ENCODE measurements around the gene PIEZO1. TPM values are rescaled to one million over a fixed set of nuclear protein-coding genes. Genes with fewer than 3 reads are reported as not detected.
A peak's percentile ranks its signal among the peaks of the same experiment; 100 is the strongest.

Gene PIEZO1, protein sequence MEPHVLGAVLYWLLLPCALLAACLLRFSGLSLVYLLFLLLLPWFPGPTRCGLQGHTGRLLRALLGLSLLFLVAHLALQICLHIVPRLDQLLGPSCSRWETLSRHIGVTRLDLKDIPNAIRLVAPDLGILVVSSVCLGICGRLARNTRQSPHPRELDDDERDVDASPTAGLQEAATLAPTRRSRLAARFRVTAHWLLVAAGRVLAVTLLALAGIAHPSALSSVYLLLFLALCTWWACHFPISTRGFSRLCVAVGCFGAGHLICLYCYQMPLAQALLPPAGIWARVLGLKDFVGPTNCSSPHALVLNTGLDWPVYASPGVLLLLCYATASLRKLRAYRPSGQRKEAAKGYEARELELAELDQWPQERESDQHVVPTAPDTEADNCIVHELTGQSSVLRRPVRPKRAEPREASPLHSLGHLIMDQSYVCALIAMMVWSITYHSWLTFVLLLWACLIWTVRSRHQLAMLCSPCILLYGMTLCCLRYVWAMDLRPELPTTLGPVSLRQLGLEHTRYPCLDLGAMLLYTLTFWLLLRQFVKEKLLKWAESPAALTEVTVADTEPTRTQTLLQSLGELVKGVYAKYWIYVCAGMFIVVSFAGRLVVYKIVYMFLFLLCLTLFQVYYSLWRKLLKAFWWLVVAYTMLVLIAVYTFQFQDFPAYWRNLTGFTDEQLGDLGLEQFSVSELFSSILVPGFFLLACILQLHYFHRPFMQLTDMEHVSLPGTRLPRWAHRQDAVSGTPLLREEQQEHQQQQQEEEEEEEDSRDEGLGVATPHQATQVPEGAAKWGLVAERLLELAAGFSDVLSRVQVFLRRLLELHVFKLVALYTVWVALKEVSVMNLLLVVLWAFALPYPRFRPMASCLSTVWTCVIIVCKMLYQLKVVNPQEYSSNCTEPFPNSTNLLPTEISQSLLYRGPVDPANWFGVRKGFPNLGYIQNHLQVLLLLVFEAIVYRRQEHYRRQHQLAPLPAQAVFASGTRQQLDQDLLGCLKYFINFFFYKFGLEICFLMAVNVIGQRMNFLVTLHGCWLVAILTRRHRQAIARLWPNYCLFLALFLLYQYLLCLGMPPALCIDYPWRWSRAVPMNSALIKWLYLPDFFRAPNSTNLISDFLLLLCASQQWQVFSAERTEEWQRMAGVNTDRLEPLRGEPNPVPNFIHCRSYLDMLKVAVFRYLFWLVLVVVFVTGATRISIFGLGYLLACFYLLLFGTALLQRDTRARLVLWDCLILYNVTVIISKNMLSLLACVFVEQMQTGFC (N-terminal part only)
- total RNA-seq: 100 to 1,000 TPM in 2 of 3 donors, 10 to 100 TPM in 1; 71.4 to 218 (median 129) TPM
- long read RNA-seq, donor 1, full-length matches to known transcripts: 23 of 171 reads
- long read RNA-seq, donor 1, partial matches to known transcripts: 100 of 171 reads
- long read RNA-seq, donor 1, other reads (novel, unspliced or antisense): 48 of 171 reads
- long read RNA-seq, donor 2, partial matches to known transcripts: 4 of 7 reads
- long read RNA-seq, donor 2, other reads (novel, unspliced or antisense): 1 of 7 reads

DNA sequence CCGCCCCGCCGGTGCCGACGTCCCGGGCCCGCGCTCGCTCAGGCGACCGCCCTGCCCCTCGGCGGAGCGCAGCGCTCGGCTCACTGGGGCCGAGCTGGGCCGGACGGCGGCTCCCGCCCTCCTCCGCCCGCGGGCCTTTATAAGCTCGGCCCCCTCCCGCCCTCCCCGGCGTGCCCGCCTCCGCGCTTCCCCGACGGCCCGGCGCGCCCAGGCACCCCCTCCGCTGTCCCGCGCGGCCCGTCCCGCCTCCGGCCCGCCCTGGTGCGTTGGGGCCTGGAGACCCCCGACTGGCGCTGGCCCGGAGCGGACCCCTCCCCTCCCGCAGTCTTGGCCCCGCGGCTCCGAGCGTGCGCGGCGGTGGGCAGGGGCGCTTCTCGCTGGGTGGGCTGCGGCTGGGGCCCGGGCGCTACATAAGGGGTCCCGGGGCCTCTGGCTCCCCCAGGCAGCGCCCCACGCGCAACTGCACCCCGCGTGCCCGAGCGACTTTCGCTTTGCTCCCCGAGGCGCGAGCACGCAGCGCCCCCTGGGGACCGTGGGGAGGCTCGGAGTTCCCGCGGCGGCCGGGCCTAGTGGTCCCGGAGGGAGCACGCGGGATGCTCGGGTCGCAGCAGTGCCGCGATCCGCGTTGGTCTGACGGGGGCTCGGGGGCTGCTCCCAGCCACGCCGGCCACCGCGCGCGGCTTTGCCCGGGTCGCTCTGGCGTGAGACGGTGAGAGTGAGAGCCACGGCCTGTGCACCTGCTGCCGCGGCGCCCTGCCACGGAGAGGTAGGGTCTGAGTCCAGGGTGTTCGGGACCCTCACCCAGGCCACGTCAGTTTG lies at the start of gene PIEZO1:
Gene PIEZO1, minus strand, starts transcription at position 115 of the 819 bp plus-strand sequence. CDS start 256 bp downstream, outside the sequence.
- peak within 1 kb of the TSS; percentile 63 for H3K4me3 ChIP-seq
- intact Hi-C loops (cut with DNase I, micrococcal nuclease): no loop called here
- peaks cover 39% of the 10 kb centered on the region for H3K4me1 ChIP-seq (ENCODE audit: low read depth)
- TF ChIP-seq, protein P1, sequence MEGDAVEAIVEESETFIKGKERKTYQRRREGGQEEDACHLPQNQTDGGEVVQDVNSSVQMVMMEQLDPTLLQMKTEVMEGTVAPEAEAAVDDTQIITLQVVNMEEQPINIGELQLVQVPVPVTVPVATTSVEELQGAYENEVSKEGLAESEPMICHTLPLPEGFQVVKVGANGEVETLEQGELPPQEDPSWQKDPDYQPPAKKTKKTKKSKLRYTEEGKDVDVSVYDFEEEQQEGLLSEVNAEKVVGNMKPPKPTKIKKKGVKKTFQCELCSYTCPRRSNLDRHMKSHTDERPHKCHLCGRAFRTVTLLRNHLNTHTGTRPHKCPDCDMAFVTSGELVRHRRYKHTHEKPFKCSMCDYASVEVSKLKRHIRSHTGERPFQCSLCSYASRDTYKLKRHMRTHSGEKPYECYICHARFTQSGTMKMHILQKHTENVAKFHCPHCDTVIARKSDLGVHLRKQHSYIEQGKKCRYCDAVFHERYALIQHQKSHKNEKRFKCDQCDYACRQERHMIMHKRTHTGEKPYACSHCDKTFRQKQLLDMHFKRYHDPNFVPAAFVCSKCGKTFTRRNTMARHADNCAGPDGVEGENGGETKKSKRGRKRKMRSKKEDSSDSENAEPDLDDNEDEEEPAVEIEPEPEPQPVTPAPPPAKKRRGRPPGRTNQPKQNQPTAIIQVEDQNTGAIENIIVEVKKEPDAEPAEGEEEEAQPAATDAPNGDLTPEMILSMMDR (IDR thresholded peaks at IDR 0.05): peak; percentile 84
- H3K9me3 ChIP-seq: no peaks in the 10 kb centered on the region
- ATAC-seq (peak; percentile 76), DNase-seq (peak; percentile 81 to 89 (median 88))
- no peaks in the 10 kb centered on the region for H3K36me3 ChIP-seq (ENCODE audit: low read depth)

DNA sequence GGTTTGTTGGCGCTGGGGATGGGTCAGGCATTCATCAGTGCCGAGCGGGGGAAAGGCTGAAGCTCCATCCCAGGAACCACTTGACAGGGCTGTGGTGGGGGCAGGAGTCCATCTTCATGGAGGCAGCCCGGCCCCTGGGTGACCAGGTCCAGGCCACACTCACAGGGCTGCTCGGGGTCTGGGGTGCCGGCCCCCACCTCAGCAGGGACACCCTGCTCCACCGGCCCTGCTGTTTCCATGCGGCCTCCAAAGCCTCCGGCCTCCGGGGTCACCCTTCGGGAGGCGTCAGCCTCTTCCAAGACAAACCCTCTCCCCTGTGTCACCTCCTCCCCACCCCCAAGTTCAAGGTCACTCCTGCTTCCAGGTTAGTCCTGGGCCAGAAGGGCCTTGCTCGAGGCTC lies 49.6 kb upstream of the PIEZO1 start:
- Histone ChIP-seq H3K36me3 (ENCODE audit: low read depth) (no peaks in the 10 kb centered on the region), H3K4me3 (no peak overlapping the region), H3K9me3 (no peaks in the 10 kb centered on the region), H3K4me1 (ENCODE audit: low read depth) (no peaks in the 10 kb centered on the region)
- no peak for DNase-seq
- TF ChIP-seq, protein P1 (IDR thresholded peaks at IDR 0.05): no peak
- intact Hi-C loops (cut with DNase I, micrococcal nuclease): no loop called here
- ATAC-seq: no peak

DNA sequence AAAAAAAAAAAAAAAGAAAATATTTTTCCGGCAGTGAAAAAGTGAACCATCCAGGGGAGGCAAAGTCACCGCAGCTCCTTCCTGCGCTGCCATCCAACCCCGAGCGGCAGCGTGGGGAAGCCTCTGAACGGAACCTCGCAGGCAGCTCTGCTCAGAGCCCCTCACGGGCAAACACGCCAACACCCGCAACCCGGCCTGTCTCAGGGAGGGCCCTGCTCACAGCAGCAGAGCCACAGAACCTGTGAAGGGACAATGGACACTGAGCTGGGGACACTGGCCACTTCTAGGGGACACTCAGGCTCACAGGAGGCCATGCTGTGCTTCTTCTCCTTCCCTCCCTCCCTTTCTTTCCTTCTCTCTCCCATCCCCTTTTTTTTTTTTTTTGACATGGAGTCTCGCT lies 48.1 kb upstream of the PIEZO1 start:
- H3K4me1 ChIP-seq (ENCODE audit: low read depth): no peaks in the 10 kb centered on the region
- H3K9me3 ChIP-seq: no peaks in the 10 kb centered on the region
- ATAC-seq (no peak), DNase-seq (no peak)
- intact Hi-C loops (cut with DNase I, micrococcal nuclease): no loop called here
- TF ChIP-seq, protein P1 (IDR thresholded peaks at IDR 0.05): no peak
- no peaks in the 10 kb centered on the region for H3K36me3 ChIP-seq (ENCODE audit: low read depth)
- no peak overlapping the region for H3K4me3 ChIP-seq

DNA sequence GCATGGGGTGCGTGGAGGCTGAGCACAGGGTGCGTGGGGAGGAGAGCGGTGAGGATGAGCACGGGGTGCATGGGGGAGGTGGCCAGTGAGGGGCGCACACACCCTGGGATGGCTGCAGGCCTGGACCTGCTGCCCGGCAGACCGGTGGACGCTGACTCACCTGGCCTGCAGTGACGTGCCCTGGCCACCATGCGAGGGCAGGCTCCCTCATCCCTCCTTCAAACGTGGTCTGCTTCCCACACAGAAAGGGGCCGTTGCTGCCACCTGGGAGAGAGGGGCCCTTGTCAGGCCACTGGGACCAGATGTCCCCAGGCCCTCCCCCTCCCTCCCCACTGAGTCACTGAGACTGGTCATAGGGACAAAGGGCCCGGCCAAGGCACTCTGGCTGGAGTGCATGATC lies 46.8 kb upstream of the PIEZO1 start:
- no peak for ATAC-seq
- intact Hi-C loops (cut with DNase I, micrococcal nuclease): no loop called here
- TF ChIP-seq, protein P1 (IDR thresholded peaks at IDR 0.05): no peak

More for the DNA sequence above, 46.8 kb upstream of the PIEZO1 start:
- Histone ChIP-seq H3K4me1 (ENCODE audit: low read depth) (peaks cover 3% of the 10 kb centered on the region), H3K36me3 (ENCODE audit: low read depth) (no peaks in the 10 kb centered on the region), H3K9me3 (no peaks in the 10 kb centered on the region), H3K4me3 (no peak overlapping the region)
- DNase-seq: no peak
